GM12891 (cell line): ENCODE data around the gene TCF12.

Source experiments
- PAX5 ChIP-seq: IDR thresholded peaks from 2 replicates; pipeline ENCODE4 v1.6.1; 2011; ENCODE audit warnings: low read length, moderate library complexity, mild to moderate bottlenecking; ENCODE audit not compliant: insufficient read depth, severe bottlenecking
- POLR2A ChIP-seq: IDR thresholded peaks from 2 replicates; pipeline ENCODE4 v1.6.1; 2011; ENCODE audit warnings: low read depth, low read length, control low read depth
- POLR2AphosphoS5 ChIP-seq: IDR thresholded peaks from 2 replicates; pipeline ENCODE4 v1.6.1; 2011; ENCODE audit warnings: low read depth, low read length, control low read depth
- POU2F2 ChIP-seq: IDR thresholded peaks from 2 replicates; pipeline ENCODE4 v1.6.1; 2011; ENCODE audit warnings: low read depth, mild to moderate bottlenecking, control low read depth, low read length, moderate library complexity
- SPI1 ChIP-seq: IDR thresholded peaks from 2 replicates; pipeline ENCODE4 v1.6.1; 2011; ENCODE audit warnings: low read depth, low read length, control low read depth
- TAF1 ChIP-seq: IDR thresholded peaks from 2 replicates; pipeline ENCODE4 v1.6.1; 2011; ENCODE audit warnings: low read depth, low read length, control low read depth

DNA sequence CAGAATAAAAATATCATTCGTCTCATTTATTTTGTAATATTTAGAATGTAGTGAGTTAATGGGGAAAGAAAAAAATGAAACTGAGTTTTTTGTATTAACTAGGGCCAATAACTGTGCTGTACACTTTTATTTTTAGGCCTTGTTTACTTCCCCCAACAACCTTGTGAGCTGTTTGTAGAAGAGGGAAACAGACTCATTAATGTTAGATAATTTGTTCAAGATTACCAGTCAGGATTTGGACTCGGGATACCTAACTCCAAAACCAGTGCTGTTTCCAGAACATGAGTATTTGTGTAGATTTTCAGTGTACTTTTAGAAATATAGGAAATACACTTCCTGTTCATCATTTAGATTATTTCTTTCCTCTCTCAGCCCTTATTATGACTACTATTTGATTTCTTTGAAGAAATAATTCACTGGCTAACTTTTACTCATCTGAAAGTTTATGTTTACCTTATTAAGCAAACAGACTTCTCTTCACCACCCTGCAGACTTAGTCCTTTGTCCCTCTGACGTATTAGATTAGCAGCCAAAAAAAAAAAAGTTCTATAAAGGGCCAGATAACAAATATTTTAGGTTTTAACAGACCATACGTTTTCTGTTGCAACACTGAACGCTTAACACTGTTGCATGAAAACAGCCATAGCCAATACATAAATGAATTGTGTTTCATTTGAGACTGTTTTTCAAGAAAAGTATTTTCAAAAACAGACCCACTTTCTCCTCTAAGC is 265.3 kb downstream of the TCF12 start:
- TF ChIP-seq POLR2A (no peak), POLR2AphosphoS5 (no peak), TAF1 (no peak), SPI1 (no peak), POU2F2 (no peak), PAX5 (no peak)
